DMS53 (cell line): ENCODE data around the gene NUP210.

Experiments used
- DNase-seq: peaks from one replicate; lab custom pipeline; 2025; lab: John Stamatoyannopoulos, UW

Gene NUP210

DNA sequence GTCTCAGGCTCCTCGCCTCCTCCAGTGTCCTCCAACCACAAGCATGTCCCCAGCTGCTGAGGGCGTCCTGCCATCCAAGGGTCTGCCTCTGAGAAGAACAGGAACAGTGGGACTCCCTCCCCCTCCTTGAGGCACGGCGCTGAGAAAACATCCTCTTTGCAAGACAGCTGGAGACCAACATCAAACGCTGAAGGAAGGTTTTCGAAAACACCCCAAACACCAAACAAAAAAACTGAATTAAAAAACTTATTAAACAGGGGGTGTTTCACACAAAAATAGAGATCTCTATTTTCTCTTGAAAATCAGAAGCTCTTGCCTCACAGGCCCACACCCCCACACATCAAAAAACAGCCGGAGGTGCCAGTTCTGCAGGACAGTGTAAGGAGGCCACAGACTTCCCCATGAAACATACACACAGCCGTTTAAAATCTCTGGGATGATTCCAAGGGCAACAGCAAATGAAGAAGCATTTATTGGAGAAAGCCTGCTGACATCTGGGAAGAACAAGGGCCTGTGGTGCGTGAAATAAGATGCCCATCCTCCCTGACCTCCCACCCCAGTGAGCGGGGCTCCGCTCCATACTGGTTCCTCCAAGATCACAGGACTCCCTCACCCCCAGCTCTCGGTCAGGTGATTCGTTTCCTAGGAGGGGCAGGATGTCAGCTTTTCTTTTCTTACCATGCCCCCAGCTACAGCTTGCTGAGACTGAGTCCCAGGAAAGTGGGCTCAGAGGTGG is 71.3 kb downstream of the NUP210 start:
- no peak for DNase-seq

DNA sequence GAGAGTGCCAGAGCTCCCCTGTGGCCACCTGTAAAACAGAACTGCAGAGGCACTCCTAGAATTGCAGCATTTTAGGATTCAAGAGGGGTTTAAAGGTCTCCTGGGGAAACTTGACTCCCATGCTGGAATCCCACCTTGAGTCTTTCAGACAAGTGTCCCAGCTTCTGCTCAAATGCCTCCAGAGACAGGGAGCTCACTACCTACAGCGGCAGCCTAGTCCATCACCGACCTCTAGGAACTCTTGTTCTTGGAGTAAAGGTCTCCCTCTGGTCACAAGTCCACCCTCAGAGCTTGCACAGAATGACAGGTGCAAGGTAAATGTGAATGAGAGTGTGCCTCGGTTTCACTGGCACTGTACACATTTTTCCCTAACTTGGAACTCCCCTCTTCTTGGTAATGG is 72.0 kb downstream of the NUP210 start:
- DNase-seq, result no peak

DNA sequence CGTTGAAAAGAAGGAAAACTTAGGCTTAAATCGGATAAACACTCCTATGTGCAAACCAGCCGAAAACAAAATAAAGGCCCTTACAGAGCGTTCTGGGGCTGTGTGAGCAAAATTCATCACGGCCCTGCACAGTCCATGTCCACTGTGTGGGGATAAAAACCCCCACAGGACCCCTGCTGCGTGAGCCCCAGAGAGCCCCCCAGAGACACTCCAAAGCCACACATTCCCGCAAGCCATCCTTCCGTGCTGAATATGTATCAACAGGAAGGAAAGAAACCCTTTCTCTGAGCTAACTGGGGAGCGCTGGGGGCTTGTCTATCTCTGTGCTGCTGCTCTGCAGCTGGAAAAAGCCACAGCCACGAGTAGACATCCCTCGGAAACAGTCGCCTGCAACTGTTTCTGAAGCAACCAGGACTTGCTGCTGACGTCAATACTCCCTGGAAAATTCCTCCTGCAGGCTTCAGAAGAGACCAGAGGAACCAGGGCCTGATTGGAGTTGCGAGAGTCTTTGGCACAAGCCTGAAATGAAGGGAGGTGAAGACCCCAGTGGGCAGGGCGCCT is 72.7 kb downstream of the NUP210 start:
- DNase-seq, result no peak

DNA sequence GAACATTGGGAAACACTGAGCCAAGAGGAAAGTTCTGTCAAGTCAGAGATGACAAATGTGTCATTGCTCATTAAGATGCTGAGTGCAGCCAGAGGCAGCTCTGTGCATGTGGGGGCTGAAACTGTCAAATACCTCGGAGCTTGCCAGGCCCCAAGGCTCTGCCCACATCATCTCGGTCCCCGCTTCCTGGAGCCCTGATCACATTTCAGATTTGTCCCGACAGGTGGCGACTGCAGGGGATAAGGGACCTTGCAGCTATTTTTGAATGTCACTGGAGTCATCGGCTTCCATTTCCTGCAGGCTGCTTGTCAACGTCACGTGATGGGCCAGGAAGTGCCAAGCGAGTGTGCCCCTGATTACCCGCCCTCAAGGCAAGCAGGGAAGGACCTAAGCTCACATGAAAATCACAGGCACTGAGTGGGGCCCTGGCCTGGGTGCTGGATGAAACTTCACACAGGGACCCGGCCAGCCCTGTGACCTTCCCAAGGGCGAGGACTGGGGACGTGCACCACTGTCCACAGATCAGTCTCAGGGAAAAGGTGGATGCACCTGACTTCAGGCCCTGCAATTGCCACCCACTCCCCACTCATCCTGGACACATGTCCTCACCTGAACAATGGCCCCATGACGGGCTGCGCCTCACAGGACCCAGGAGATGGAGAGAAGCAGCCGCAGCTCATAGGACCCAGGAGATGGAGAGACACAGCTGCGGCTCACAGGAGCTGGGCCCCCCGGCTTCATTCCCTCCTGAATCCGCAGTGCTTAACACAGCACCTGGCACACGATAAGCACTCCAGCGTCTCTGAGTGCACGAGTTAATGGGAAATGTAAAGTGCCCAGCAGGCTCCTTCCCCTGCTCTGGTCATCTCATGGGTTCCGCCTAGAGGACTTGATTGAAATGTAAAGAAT is 73.4 kb downstream of the NUP210 start:
- DNase-seq, result no peak

DNA sequence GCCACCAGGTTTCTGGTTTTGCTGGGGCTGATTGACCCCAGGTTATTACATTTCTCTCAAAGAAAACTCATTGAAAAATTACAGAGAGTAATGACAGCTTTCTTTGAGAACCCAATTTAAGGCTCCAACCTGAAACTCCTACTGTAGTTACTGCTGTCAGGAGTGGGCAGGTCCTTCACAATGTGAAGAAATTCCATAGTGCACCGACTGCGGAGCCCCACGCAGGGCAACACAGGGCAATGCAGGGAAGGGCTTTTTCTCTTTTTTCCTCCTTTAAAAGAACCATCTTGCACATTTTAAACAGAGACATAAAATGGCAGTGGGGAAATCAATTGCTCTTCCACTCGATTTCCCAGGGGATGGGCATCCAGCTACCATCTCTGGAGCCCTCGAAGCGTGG is 74.3 kb downstream of the NUP210 start:
- no peak for DNase-seq

DNA sequence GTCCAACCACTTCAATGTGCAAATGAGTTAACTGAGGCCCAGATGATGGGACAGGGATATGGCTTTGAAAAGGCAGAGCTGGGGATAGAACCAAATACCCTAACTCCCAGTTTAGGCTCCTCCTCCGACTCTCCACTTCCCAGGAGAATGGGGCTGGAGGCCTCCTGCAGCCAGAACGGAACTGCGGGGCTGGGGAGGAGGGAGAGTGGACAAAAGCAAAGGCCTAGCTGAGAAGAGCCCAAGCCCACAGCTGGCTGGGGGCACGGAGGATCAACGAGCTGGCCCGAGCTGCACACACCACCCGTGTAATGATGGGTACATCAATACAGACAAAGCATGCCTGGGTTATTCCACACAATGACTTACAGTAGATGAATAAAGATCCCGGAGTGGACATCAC is 74.8 kb downstream of the NUP210 start:
- no peak for DNase-seq

DNA sequence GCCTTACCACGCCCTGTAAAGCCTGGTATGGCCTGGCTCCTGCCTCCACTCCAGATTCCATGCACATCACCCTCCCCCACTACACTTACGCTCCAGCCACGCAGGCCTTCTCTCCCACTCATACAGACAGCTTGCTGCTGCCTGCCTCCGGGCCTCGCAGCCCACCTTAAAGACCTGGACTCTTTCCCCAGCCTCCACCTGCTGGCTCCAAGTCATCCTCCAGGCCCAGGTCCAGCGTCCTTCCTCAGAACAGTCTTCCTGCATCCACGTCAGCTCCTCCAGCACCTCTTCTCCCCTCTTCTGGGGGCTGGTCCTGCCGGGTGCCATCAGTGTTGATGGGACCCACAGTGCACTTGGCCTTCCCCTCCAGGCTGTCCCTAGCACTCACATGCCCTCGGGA is 75.5 kb downstream of the NUP210 start:
- DNase-seq, result no peak

DNA sequence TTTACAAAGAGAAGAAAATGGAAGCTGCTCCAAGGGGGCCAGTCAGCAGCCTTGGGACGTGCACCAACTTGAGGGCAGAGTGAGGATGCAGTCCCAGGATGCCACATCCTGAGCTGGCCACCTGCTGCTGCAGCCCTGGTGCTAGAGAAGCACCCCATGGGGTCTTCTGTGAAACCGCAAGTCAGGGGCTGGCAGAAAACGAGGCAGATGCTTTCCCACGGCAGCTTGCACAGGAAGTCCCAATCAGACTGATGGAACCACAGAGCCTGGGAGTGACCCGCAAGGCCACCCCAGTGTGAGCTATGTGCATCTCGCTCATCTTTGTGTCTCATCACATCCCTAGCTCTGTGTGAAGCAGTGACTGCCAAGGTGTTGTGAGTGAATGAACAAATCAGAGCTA is 76.5 kb downstream of the NUP210 start:
- DNase-seq, result no peak

DNA sequence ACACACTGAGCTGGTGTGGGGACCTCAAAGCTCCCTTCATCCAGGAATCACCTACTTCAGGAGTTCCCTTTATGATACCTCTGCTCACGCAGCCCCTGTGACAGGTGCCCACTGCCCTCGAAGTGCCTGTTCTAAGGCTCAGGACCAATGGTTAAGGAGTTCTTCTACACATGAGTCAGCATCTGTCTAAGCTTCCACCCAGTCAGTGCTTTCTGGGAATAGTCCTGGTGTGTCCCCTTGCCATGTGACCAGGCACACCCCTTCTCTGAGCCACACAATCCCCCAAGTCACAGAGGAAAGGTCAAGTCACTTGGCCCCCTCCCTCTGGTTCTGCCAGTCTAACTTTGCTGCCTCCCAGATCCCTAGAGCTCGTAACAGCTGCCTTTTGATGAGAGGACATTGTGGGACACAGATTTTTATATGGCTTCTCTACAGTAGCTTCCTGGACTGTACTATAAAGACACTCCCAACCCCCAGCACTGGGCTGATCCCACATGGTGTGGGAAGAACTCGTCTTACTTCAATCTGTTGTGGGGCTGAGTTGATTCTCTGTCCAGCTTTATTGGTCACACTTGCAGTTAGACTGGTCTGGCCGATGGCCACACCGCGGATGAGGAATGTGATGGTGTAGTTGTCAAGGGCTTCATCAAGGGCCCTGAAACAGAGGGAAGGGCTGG is 78.8 kb downstream of the NUP210 start:
- no peak for DNase-seq

DNA sequence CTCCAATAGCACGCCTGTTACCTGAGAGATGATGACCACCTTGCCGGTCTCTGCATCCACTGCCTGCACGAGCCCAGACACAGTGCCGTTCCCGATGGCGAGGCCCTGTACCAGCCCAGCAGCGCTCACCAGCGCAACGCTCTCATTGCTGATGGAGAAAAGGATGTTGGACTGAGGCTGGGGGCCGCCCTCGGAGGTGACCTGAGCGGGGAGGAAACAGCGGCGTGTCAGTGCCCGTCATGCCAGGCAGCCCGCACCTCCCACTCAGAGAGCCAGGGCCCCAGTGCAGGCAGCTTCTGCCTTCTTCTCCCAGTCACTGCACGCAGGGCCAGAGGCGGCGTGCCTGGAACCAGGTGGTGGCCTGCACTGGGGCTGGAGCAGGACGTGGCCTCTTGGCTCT is 80.3 kb downstream of the NUP210 start:
- DNase-seq, result no peak

DNA sequence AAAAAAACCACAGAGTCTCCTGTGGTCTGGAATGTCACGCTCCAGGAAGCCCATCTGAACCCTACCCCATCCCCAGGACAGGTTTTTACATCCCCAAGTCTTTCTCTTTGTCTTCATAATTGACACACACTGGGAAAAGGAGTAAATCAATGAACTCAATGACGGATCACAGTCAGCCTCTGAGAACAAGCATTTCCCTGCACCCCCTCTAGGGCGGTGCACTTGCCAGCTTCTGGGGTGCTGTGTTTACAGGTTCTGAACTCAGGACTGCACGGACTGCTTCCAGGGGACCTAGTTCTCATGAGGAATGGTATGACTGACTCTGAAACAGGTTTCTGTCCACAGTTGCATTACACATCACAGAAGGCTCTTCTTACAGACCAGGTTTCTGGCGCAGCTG is 81.1 kb downstream of the NUP210 start:
- no peak for DNase-seq

DNA sequence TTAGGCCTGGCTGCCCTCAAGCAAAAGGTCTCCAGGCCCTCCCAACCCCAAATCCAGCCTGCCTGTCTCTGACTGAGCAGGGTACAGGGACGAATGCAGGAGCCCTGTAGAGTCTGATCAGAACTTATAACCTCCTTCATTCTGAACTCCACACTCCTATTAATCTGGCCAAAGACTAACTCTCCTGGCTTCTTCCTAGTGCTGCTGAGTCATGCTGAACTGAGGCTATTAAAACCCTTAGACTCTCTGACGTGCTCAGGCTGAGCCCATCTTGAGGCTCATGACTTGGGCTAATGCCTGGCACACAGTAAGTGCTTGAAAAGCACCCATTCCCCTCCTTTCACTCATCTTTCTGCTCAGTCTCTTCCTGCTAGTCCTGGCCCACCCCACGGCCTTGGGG is 81.9 kb downstream of the NUP210 start:
- DNase-seq, result no peak

DNA sequence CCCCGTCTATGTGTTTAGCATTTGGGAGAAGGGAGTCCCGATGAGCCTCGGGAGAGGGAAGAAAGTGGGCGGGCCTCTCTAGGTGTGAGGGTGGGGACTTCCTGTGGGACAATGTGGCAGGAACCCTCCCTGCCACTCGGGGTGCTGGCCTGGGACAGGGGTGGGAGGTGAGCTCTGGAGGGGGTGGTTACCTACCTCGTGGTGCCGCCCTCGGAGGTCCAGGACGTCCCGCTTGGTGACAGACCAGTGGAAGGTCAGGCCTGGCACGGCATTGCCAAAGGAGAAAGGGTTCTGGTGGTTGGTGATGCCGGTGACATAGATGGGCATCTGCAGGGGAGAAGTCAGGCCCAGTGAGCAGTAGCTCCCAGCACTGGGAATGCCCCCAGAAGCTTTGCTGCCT is 83.5 kb downstream of the NUP210 start:
- DNase-seq, result no peak

DNA sequence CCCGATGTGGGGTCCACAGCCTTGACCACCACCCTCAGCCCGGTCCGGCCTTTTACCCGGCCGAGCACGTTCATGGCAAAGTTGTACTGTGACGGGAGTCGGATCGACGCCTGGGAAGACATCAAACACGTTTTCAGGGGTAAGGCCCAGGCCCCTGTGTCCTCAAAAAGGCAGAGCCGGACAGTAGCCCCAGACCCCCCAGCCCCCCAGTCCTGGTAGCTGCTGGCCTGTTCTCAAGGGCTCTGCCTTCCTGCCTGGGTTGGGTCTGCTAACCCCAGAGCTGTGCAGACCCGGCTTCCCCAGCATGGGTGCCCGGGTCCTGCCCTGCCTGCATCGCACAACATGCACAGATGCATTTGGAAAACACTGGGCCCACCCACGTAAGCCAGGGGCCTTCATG is 84.6 kb downstream of the NUP210 start:
- no peak for DNase-seq

DNA sequence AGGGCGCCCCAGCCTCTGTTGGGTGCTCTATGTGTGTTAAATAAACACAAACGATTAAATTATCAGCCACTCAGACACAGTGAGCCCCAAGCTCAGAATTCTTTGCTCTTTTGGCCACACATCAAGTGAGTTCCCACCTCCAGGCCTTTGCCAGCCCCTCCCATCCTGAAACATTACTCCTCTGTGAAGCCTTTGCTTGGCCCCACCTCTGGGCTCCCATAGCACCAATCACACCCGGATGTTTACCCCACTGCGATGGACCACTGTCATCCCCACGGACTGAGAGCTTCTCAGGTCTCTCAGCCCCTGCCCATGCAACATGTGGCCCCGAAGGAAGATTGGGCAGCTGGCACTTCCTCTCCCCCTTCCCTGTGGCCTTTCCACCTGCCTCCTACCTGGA is 85.1 kb downstream of the NUP210 start:
- DNase-seq, result no peak

DNA sequence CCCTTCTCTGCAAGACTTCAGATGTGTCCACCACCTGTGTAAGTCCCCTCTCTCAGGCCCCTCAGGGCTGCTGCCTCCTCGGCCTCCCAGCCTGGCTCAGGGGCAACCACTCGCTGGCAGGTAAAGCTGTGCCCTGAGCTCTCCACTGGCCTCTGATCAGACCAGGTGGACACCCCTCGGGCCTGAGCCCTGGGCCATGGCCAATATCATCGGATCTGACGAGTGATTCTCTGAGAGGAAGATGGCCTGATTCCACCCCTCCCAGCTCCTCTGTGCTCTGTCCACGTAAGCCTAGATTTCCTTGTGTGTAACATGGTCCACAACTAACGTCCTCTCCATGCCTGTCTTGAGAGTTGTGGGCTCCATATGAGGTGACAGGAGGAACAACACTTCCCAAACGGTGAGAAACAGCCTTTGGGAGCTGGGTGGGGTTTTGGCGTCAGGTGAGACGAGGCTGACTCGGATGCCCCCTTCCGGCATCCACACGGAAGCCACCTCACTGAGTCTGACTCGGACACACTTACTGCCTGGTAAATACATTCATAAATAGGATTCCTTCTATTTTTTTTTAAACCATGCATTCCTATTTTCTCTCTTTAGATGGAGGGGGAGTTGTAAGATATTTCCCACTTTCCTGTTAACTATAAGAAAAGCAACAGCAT is 86.8 kb downstream of the NUP210 start:
- peak; percentile 15 for DNase-seq

DNA sequence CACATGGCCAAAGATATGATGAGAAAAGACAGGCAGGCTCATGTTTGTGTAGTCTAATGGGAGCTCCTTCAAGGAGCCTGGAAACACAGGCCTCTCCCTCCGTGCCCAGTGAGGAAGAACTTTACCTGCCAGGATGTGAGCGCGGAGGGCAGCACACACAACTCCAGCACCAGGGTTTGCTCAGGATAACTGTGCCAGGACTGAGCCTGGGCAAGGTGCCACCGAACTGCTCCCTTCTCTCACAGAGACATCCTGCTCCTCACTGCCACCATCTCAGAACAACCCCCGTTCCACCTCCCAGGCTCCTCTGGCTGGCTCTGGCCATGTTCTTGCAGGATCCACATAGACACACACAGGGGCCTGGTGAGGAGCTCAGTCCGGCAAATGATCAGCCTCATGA is 87.4 kb downstream of the NUP210 start:
- DNase-seq, result peak; percentile 51

DNA sequence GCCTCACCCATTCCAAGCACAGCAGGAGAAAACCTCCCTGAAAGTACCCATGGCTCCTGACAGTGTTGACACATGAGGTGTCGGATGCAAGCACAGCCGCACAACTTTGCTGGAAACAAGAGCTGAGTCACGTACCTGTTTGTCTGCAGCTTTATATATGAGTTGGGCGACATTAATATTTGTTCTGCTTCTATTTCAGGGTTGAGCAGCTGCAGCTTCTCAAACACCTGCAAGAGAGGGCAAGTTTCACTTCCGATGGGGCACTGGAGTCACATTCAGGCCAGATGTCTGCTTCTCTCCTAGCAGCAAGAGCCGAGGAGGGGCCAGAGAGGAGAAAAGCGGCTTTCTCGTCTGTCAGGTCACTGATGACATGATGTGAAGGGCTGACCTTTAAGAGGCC is 88.0 kb downstream of the NUP210 start:
- DNase-seq, result peak; percentile 92

DNA sequence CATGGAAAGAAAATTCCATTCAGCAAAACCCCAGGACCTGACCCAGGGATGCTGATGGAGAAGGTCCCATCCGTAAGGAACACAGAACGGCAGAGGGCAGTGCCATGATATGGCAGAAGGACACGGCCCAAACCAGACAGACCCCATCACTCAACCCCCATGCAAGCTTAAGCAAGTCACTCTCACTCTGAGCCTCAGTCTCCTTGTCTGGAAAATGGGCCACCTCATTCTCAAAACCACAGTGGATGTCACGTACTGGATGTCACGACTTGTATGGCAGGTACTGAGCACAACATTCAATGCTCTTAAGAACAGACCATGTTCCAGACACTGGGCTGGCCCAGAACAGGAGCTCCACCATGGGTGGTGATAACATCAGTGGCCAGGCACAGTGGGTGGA is 90.4 kb downstream of the NUP210 start:
- no peak for DNase-seq

DNA sequence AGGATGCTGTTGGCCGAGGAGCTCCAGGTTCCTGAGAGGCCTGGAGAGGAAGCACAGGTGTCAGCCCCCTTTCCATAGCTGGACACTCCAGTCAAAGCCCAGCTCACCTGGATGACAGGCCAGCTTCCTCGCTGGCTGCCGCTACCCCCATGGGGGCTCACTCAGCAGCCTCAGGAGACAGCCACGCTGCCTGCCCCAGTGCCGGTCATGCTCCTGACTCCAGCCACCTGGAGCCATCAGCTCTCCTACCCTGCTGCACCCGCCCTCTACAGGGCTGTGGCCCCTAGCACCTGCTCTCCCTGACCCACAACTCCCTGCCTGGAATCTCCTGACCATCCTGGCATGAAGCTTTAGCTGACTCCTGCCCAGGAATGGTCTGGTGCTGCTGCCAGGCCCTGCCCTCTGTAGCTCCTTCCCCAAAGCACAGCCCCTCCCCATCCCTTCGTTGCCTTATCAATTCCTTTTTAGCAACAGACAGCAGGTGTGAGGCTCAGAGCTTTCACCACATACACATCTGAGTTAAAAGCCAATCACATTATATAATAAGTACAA is 94.2 kb downstream of the NUP210 start:
- peak; percentile 61 for DNase-seq

DNA sequence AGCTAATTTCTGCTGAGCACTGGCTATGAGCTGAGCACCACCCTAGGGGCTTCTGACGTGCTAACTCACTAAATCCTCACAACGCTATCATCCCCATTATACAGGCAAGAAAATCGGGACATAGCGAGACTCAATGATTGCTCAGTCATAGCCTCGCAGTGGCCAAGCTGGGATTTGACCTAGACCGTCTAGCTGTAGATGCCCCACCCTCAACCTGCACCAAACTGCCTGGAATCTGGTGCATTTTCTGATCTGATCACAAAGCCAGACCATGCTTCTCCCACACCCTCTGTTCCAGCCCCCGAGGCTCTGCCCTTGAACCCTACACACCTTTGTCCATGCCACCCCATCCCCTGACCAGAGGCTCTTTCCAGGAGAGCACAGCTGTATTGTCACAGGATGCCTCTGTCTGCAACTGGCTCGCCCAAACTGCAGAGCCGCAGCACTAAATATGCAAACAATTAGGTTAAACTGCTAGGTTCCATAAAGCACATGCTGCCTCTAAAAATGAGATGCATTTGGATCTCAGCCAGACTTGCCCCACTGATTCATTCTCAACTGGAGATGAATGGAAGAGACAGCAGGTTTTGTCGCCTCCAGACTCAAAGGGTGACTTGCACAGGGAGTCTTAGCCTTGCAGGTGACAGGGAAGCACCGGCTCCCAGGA is 95.2 kb downstream of the NUP210 start:
- DNase-seq, result no peak
